CD4-positive, alpha-beta T cell treated with Interleukin-17A for 1 hour (primary cell): ENCODE results near the gene MAPK8IP3.
A peak's percentile ranks its signal among the peaks of the same experiment; 100 is the strongest.
"Not testable (repeated sequence)": the region's sequence is repeated elsewhere in the genome, so short reads cannot be mapped to it uniquely, and the experiment has no call there.

Experiments used
- DNase-seq: peaks from one replicate; pipeline ENCODE4 v3.0.0-alpha.2; 2020

Gene MAPK8IP3

DNA sequence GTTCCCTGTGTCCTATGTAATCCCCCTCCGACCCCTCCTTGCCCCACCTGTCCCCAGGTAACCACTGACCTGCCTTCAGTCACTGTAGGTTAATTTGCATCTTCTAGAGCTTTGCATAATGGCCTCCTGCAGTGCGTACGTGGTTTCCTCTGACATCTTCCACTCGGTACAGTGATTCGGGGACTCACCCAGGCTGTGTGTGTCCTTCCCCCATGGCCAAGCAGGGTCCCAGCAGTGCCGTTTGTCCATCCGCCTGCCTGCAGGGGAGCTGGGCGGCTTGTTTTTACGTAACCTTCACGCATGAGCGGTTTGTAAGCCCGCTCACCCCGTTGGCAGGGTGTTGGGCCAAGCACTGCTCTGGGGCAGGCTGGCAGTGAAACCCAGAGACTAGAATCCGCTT lies 7.9 kb downstream of the MAPK8IP3 start:
- DNase-seq = no peak

DNA sequence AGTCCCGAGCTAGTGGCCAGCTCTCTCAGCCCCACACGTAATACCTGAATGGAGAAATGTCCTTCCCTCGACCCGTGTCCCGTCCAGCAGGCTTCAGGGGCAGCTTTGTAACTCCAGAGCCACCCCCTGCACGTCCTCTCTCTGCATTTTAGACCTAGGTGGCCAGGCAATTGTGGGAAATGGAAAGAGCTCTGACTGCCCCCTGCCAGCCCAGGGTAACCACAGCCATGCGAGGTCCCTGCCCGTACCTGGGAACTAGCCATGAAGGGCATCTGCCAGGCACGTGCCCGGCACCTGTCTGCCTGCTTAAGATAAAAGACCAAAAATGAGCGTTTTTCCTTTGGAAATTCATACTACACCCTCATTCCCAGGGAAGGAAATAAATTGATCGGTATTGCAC lies 9.2 kb downstream of the MAPK8IP3 start:
- DNase-seq = no peak

DNA sequence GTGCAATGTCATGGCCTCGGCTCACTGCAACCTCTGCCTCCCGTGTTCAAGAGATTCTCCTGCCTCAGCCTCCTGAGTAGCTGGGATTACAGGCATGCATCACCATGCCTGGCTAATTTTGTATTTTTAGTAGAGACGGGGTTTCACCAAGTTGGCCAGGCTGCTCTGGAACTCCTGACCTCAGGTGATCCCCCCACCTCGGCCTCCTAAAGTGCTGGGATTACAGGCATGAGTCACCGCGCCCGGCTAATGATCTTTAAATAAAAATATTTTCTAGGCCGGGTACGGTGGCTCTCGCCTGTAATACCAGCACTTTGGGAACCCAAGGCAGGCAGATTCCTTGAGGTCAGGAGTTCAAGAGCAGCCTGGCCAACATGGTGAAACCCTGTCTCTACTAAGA lies 12.2 kb downstream of the MAPK8IP3 start:
- not testable (repeated sequence) for DNase-seq

- DNase-seq = peak; percentile 10
These were observed 13.7 kb downstream of the MAPK8IP3 start for GRCh38 chr16:1719559-1720229.

- no peak for DNase-seq
These were observed 15.4 kb downstream of the MAPK8IP3 start for GRCh38 chr16:1721372-1721771.

DNA sequence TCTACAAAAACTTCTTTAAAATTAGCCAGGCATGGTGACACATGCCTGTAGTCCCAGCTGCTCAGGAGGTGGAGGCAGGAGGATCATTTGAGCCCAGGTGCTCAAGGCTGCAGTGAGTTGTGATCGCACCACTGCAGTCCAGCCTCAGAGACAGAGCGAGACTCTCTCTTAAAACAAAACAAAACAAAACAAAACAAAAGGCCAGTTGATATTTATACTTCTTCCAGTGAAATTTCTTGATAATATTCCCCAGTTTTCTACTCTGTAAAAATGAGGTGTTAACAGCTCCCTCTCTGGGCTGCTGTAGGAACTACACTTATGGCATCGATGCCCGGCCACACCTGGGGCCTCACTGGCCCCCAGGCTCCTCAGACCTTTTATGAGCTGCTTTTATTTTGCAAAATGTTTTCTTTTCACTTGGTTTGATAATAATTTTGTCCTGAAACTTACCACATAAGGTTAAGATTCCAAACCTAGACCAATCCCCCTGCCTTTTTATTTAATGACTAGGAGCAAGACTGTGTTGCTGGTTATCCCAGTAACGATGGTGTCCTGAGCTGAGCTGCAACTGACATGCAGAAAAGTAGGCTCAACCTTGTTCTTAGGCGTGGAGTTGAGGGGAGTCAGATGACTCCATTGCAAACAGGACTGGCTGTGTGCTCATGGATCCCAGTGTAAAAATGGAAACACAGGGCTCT lies 17.6 kb downstream of the MAPK8IP3 start:
- DNase-seq = peak; percentile 58

GRCh38 chr16:1724491-1724890 lies 18.5 kb downstream of the MAPK8IP3 start:
- DNase-seq = no peak

- no peak for DNase-seq
These were observed 20.9 kb downstream of the MAPK8IP3 start for GRCh38 chr16:1726661-1727502.

DNA sequence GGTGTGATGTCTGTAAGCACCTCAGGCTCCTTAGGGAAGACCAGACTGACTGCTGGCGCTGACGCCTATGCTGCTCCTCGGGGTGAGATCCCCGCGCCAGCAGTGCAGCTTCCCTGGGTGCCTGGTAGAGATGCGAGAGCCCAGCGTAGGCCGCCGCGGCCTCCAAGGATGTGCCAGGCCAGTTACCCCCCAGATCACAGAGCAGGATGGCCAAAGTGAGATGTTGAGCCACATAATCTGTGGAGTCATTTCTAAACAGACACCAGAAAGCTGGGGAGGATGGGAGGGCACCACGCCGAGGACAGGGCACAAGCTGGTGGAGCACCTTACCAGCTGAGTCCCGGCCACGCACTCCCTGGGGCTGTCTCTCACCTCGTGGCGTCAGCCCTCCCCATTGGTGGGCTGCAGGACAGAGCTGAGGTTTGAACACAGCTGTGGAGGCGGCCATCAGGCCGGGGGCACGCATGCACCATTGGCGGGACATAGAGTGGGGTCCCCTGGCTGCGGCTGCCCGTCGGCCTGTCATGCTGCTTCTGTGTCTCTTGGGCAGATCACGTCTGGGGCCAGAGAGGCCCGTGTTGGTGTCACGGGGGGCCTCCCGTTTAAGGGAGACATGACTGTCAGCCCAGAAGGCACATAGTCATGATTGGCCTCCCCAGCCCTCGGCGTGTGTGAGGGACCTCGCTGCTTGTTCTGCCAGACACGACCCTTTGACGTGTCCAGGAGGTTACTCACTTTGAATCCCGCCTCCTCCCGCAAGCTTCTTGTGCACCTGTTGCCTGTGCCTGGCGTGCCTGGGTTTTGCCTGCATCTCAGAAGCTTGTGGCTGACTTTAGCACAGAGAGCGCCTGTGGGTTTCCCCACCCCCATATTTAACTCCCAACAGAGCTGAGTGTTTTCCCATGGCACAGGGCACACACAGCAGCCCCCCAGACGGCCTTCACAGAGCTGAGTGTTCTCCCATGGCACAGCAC lies 21.9 kb downstream of the MAPK8IP3 start:
- DNase-seq = no peak

DNA sequence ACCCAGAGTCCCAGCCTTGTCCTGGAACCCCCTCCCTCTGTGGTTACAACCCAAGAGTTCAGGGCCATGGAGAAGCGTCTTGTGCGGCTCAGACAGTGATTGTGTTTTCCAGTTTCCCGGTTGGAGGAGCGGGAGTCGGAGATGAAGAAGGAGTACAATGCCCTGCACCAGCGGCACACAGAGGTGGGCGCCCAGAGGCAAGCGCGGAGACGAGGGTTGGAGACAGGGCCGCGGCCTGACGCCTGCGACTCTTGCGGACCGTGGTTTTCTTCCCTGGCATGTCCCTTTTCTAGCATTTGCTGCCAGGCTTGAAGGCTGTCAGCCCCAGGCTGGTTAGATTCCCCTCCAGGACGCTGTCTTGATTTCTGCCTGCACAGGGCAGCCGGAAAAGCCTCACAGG lies 23.0 kb downstream of the MAPK8IP3 start:
- DNase-seq = no peak

DNA sequence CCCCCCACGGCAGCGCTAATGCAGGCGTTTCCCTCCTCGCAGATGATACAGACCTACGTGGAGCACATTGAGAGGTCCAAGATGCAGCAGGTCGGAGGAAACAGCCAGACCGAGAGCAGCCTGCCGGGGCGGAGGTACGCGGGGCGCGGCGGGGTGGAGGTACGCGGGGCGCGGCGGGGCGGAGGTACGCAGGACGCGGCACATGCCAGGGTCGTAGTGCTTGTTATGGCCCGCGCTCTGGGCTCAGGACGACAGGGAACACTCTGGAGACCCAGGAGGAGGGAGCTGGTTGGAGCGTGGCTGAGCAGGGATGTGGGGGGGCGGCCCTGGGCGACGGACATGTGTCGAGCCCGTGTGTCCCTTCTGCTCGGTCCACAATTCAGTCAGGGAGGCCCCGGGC lies 23.4 kb downstream of the MAPK8IP3 start:
- DNase-seq = no peak

GRCh38 chr16:1731073-1731472 lies 25.1 kb downstream of the MAPK8IP3 start:
- DNase-seq = no peak

- no peak for DNase-seq
These were observed 25.6 kb downstream of the MAPK8IP3 start for GRCh38 chr16:1731603-1732002.

DNA sequence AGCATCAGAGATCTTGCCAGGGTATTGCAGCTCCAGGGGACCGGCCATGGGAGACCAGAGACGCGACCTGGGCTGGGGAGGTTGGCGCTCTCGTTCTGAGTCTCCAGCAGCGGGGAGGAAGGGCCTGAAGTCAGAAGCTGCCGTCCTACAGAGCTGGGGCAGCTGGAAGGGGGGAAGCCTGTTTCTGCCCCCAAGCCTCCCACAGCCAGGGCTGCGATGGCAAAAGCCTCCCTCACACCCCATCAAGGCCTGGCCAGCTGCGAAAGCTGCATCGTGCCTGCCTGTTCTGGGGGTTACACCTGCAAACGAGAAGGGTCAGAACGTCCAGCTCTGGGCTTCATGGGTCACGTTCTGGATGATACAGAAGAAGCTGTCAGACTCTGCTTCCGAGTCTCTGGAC lies 26.1 kb downstream of the MAPK8IP3 start:
- no peak for DNase-seq

GRCh38 chr16:1732551-1732987 lies 26.6 kb downstream of the MAPK8IP3 start:
- not testable (repeated sequence) for DNase-seq

DNA sequence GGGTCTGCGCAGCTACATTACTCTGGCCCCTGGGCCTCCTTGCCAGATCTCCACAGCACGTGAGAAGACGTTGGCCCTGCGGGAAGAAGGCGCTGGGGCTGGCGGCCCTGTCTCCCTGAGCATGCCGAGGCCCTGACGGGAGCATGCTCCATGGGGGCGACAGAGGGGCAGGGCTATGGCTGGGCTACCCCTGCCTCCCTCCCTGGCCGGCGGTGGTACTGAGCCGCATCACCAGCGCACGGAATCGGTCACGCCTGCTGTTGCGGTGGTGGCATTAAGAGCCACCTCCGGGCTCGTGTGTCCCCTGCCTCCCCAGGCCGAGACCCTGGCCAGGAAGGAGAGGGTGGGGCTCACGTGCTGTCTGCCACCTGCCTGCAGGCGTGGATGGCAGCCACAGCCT lies 28.1 kb downstream of the MAPK8IP3 start:
- DNase-seq = no peak

- no peak for DNase-seq
These were observed 28.8 kb downstream of the MAPK8IP3 start for GRCh38 chr16:1734816-1735215.

- DNase-seq = no peak
These were observed 34.2 kb downstream of the MAPK8IP3 start for GRCh38 chr16:1740234-1740633.

GRCh38 chr16:1740781-1741490 lies 34.9 kb downstream of the MAPK8IP3 start:
- no peak for DNase-seq

DNA sequence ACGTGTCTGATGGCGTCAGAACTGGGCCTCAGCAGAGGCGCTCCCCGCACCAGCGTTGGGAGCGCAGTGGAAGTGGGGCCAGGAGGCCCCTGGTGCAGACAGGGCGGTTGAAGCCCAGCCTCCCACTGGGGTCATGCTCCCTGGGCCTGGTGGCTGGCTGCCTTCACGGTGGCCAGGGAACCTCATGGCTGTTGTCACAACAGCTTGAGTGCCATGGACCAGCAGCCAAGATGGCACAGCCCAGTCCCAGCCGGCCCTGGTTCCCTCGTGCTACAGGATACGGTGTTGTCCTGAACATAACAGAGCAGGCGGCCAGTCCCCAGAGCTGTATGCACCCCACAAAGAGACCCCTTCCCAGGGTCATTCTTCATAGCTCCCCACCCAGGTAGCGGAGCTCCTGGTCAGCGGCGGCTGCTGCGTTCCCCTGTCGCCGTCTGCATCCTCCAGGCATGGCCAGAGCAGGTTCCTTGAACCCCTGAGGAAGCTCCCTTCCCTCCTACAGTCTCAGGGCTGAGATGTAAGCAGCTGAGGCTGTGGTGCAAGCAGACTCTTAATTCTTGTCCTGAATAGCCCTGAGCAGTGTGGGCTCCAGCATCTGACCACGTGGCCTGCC lies 35.7 kb downstream of the MAPK8IP3 start:
- DNase-seq = no peak
